ENCODE results near the gene CLDN19. TPM values are rescaled to one million over a fixed set of nuclear protein-coding genes. Genes with fewer than 3 reads are reported as not detected.

Gene CLDN19
- total RNA-seq, 1 donor from 2014 or later = not detected

- H3K9me3 Mint-ChIP-seq = no peaks in the 10 kb centered on the region
- H3K4me1 Mint-ChIP-seq (ENCODE audit: low read depth) = peaks cover 31% of the 10 kb centered on the region
- H3K27ac Mint-ChIP-seq = no peak overlapping the region
- no peak for DNase-seq (ENCODE audit: low spot score)
- intact Hi-C loops (cut with micrococcal nuclease) = loop anchor here (5.0 to 10.0 kb wide), 3 partner anchors 77 to 435 kb away; partner anchors contain the start of genes FOXJ3, PPCS, ZMYND12 and ZNF691
- H3K36me3 Mint-ChIP-seq (ENCODE audit: low read depth) = peaks cover 40% of the 10 kb centered on the region
- H3K4me3 Mint-ChIP-seq (ENCODE audit: low read depth) = peak overlapping the region; percentile 13
- H3K27me3 Mint-ChIP-seq (ENCODE audit: low read depth) = no peaks in the 10 kb centered on the region
These were observed 29.8 kb upstream of the CLDN19 start for GRCh38 chr1:42769811-42770210.

GRCh38 chr1:42768172-42768571 lies 28.1 kb upstream of the CLDN19 start:
- H3K27ac Mint-ChIP-seq = no peak overlapping the region

DNA sequence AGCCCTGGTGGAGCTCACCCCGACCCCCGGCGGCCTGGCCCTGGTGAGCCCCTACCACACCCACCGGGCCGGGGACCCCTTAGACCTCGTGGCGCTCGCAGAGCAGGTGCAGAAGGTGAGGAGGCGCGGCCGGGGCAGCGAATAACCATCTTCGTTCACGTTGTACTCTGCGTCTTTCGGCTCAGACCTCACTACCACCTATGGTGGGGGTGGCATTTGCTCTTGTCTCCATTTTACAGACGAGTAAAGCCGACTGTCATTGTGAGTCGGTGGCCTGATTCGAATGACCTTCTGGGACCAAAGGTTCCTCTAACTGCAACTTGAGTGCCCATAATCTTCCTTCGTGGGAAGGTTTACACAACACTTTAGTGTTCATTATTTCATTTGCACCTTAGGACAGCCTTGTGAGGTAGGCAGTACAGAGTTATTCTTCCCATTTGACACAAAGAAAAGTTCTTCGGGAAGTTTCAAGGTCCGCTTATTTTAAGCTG lies 27.5 kb upstream of the CLDN19 start:
- no peak for DNase-seq (ENCODE audit: low spot score)
- Mint-ChIP-seq H3K27me3 (ENCODE audit: low read depth) (no peaks in the 10 kb centered on the region), H3K36me3 (ENCODE audit: low read depth) (peaks cover 27% of the 10 kb centered on the region), H3K4me1 (ENCODE audit: low read depth) (peaks cover 20% of the 10 kb centered on the region), H3K9me3 (no peaks in the 10 kb centered on the region), H3K27ac (peak overlapping the region; percentile 88), H3K4me3 (ENCODE audit: low read depth) (no peak overlapping the region)
- intact Hi-C loops (cut with micrococcal nuclease) = loop anchor here (1.0 to 10.0 kb wide), 7 partner anchors 49 to 433 kb away; partner anchors contain the start of genes ERMAP, FOXJ3, PPCS and PPIH

More at GRCh38 chr1:42768172-42768571, 28.1 kb upstream of the CLDN19 start:
- Mint-ChIP-seq H3K4me3 (ENCODE audit: low read depth) (no peak overlapping the region), H3K36me3 (ENCODE audit: low read depth) (peaks cover 29% of the 10 kb centered on the region), H3K9me3 (no peaks in the 10 kb centered on the region), H3K27me3 (ENCODE audit: low read depth) (no peaks in the 10 kb centered on the region), H3K4me1 (ENCODE audit: low read depth) (peaks cover 24% of the 10 kb centered on the region)
- no peak for DNase-seq (ENCODE audit: low spot score)
- intact Hi-C loops (cut with micrococcal nuclease) = loop anchor here (5.0 to 10.0 kb wide), 3 partner anchors 79 to 433 kb away; partner anchors contain the start of genes FOXJ3, PPCS, ZMYND12 and ZNF691

DNA sequence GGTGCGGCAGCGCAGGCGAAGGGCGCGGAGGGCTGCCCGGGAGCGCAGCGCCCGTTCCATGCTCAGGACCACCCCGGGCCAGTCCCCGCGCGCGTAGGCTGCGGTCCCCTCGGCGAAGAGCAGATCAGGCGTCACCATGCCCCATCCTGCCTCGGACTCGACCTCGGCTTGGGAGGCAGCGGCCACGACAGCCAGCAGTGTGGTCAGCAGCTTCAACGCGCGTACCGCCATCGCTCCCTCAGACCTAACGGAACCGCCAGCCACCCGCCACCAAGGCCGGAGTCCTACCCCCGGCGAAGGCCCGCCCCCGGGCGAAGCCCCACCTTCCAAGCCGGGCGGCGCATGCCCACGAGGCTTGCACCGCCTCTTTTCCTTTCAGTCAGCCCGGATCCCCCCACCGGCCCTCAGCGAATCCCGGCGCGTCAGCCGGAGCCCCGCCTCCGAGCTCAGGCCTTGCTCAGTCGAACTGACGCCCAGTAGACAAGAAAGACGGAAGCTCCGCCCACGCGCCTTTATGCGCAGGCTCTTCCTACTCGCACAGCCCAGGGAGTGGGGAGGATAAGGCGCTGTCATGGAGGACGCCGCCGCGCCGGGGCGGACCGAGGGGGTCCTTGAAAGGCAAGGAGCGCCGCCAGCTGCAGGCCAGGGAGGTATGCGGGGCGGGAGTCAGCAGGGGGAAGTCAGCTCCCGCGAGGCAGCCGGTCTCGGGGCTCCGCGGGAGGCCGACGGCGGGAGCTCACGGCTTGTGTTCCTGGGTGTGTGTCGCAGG lies 26.9 kb upstream of the CLDN19 start, which contains the start of the genes C1orf50 and P3H1:
Gene C1orf50 (plus strand): TSS at position 509 of the 769 bp plus-strand sequence. CDS start 63 bp downstream, at position 572.
Gene P3H1 (minus strand): TSS at position 288 of the 769 bp plus-strand sequence. CDS start 57 bp downstream, at position 231.
- peak; percentile 100 for DNase-seq (ENCODE audit: low spot score)
- Mint-ChIP-seq H3K36me3 (ENCODE audit: low read depth) (peaks cover 29% of the 10 kb centered on the region), H3K9me3 (no peaks in the 10 kb centered on the region), H3K4me3 (ENCODE audit: low read depth) (no peak within 1 kb of the TSS), H3K27ac (peak within 1 kb of the TSS; percentile 88), H3K27me3 (ENCODE audit: low read depth) (no peaks in the 10 kb centered on the region), H3K4me1 (ENCODE audit: low read depth) (peaks cover 17% of the 10 kb centered on the region)
- intact Hi-C loops (cut with micrococcal nuclease) = loop anchor here (1.0 to 10.0 kb wide), 7 partner anchors 50 to 432 kb away; partner anchors contain the start of genes ERMAP, FOXJ3, PPCS and PPIH

- peak; percentile 41 for DNase-seq (ENCODE audit: low spot score)
These were observed 26.1 kb upstream of the CLDN19 start for GRCh38 chr1:42765832-42766740.

GRCh38 chr1:42765269-42765668 lies 25.2 kb upstream of the CLDN19 start:
- Mint-ChIP-seq H3K9me3 (no peaks in the 10 kb centered on the region), H3K4me1 (ENCODE audit: low read depth) (peaks cover 14% of the 10 kb centered on the region), H3K36me3 (ENCODE audit: low read depth) (peaks cover 25% of the 10 kb centered on the region), H3K27ac (no peak overlapping the region), H3K4me3 (ENCODE audit: low read depth) (no peak overlapping the region), H3K27me3 (ENCODE audit: low read depth) (no peaks in the 10 kb centered on the region)
- intact Hi-C loops (cut with micrococcal nuclease) = loop anchor here (5.0 to 10.0 kb wide), 3 partner anchors 82 to 430 kb away; partner anchors contain the start of genes FOXJ3, PPCS, ZMYND12 and ZNF691
- DNase-seq (ENCODE audit: low spot score) = no peak

More at GRCh38 chr1:42765832-42766740, 26.1 kb upstream of the CLDN19 start:
- Mint-ChIP-seq H3K27me3 (ENCODE audit: low read depth) (no peaks in the 10 kb centered on the region), H3K4me1 (ENCODE audit: low read depth) (peaks cover 17% of the 10 kb centered on the region), H3K4me3 (ENCODE audit: low read depth) (no peak overlapping the region), H3K27ac (peak overlapping the region; percentile 63), H3K9me3 (no peaks in the 10 kb centered on the region), H3K36me3 (ENCODE audit: low read depth) (peaks cover 33% of the 10 kb centered on the region)
- intact Hi-C loops (cut with micrococcal nuclease) = loop anchor here (2.0 to 10.0 kb wide), 5 partner anchors 51 to 431 kb away; partner anchors contain the start of genes ERMAP, FOXJ3, PPCS and PPIH

GRCh38 chr1:42762269-42762668 lies 22.2 kb upstream of the CLDN19 start:
- Mint-ChIP-seq H3K27me3 (ENCODE audit: low read depth) (no peaks in the 10 kb centered on the region), H3K36me3 (ENCODE audit: low read depth) (peaks cover 28% of the 10 kb centered on the region), H3K4me3 (ENCODE audit: low read depth) (no peak overlapping the region), H3K4me1 (ENCODE audit: low read depth) (peaks cover 2% of the 10 kb centered on the region), H3K9me3 (no peaks in the 10 kb centered on the region), H3K27ac (no peak overlapping the region)
- intact Hi-C loops (cut with micrococcal nuclease) = loop anchor here (10.0 kb wide), 2 partner anchors 307 to 427 kb away; partner anchors contain the start of genes FOXJ3, PPCS and ZMYND12
- DNase-seq (ENCODE audit: low spot score) = no peak

DNA sequence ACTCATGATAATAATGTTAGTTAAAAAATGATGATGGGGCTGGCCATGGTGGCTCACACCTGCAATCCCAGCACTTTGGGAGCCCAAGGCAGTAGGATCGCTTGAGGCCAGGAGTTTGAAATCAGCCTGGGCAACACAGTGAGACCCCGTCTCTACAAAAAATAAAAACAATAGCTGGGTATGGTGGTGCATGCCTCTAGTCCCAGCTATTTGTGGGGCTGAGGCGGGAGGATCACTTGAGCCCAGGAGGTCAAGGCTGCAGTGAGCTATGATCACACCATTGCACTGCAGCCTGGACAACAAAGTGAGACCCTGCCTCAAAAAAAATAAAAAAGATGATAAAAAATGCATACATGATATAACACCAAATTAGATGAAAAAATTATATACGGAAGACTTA lies 21.5 kb upstream of the CLDN19 start:
- Mint-ChIP-seq H3K36me3 (ENCODE audit: low read depth) (peaks cover 35% of the 10 kb centered on the region), H3K4me1 (ENCODE audit: low read depth) (peaks cover 4% of the 10 kb centered on the region), H3K9me3 (no peaks in the 10 kb centered on the region), H3K27me3 (ENCODE audit: low read depth) (no peaks in the 10 kb centered on the region), H3K27ac (no peak overlapping the region), H3K4me3 (ENCODE audit: low read depth) (no peak overlapping the region)
- no peak for DNase-seq (ENCODE audit: low spot score)
- intact Hi-C loops (cut with micrococcal nuclease) = loop anchor here (10.0 kb wide), 2 partner anchors 307 to 427 kb away; partner anchors contain the start of genes FOXJ3, PPCS and ZMYND12

DNA sequence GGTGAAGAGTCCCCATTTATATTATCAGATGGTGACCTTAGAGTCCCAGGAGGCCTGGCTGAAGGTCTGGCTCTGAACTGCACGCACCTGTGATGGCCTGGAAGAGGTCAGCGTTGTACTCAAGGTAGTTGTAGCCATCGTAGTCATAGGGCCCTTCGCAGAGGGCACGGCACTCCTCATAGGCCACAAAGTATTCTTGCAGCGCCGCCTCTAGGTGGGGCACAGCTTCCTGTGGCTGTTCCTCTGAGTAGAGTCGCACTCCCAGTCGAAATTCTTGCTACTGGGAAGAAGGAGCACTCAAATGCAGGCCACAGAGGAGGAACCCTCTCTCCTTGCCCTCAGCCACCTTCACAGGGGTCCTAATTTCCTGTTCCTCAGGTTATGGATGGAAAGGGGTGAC lies 19.1 kb upstream of the CLDN19 start:
- peaks cover 4% of the 10 kb centered on the region for H3K4me1 Mint-ChIP-seq (ENCODE audit: low read depth)
- H3K36me3 Mint-ChIP-seq (ENCODE audit: low read depth) = peaks cover 52% of the 10 kb centered on the region
- no peaks in the 10 kb centered on the region for H3K27me3 Mint-ChIP-seq (ENCODE audit: low read depth)
- no peaks in the 10 kb centered on the region for H3K9me3 Mint-ChIP-seq
- no peak for DNase-seq (ENCODE audit: low spot score)
- H3K27ac Mint-ChIP-seq = no peak overlapping the region
- no peak overlapping the region for H3K4me3 Mint-ChIP-seq (ENCODE audit: low read depth)
- intact Hi-C loops (cut with micrococcal nuclease) = no loop called here

DNA sequence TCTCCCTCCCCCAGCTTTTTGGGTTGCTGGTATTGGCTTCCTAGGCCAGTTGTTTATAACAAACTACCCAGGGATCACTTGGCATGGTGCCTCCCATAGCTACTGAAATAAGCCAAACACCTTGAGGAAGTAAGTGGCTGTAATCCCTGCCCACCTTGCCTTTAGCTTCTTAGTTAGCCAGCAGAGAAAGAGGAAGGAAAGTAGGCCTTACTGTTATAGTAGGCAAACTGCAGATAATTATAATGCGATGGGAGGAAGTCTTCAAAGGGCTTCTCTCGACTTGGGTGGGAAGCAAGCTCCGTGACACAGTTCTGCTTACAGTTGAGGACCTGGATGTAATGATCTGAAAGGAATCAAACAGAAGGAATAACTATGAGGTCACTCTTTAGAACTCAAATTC lies 18.6 kb upstream of the CLDN19 start:
- Mint-ChIP-seq H3K27ac (no peak overlapping the region), H3K36me3 (ENCODE audit: low read depth) (peaks cover 56% of the 10 kb centered on the region), H3K9me3 (no peaks in the 10 kb centered on the region), H3K4me1 (ENCODE audit: low read depth) (peaks cover 4% of the 10 kb centered on the region), H3K27me3 (ENCODE audit: low read depth) (no peaks in the 10 kb centered on the region), H3K4me3 (ENCODE audit: low read depth) (no peak overlapping the region)
- DNase-seq (ENCODE audit: low spot score) = no peak
- intact Hi-C loops (cut with micrococcal nuclease) = no loop called here

DNA sequence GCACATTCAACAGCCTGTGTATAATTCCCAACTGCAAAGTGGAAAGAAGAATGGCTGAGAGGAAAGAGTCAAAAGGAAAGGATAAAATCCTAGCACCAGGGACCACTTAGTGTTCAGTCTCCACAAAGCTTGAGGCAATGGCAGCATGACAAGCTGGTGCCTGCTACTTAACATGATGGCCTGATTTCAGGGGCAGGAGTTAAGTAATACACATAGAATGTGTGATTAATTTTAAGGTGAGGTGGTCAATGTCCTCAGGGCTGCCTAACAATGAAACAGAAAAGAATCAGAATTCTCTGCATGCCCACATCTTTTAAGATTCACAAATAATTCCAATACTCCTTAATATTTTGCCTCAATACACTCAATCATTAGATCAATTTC lies 17.8 kb upstream of the CLDN19 start:
- Mint-ChIP-seq H3K36me3 (ENCODE audit: low read depth) (peaks cover 62% of the 10 kb centered on the region), H3K27me3 (ENCODE audit: low read depth) (no peaks in the 10 kb centered on the region)

More for the DNA sequence above, 17.8 kb upstream of the CLDN19 start:
- H3K27ac Mint-ChIP-seq = no peak overlapping the region
- peaks cover 4% of the 10 kb centered on the region for H3K4me1 Mint-ChIP-seq (ENCODE audit: low read depth)
- H3K4me3 Mint-ChIP-seq (ENCODE audit: low read depth) = no peak overlapping the region
- H3K9me3 Mint-ChIP-seq = no peaks in the 10 kb centered on the region
- DNase-seq (ENCODE audit: low spot score) = no peak
- intact Hi-C loops (cut with micrococcal nuclease) = no loop called here

Data from activated T-helper 2 cell treated with anti-CD3 and anti-CD28 coated beads, Interferon-gamma antibody, Interleukin-2, Interleukin-4, amounts not matched to agents 10 μg/mL and 5 μg/mL and 100 μg/mL, durations not matched to agents 14 hours and 24 hours and 36 hours (primary cell).